NOMO-1 (cell line): Measurements from ENCODE around the gene ST8SIA4.
A peak's percentile ranks its signal among the peaks of the same experiment; 100 is the strongest.
"Not testable (repeated sequence)": the region's sequence is repeated elsewhere in the genome, so short reads cannot be mapped to it uniquely, and the experiment has no call there.

ENCODE experiments used
- DNase-seq, 2 experiments: peaks; one replicate each; lab custom pipeline; 2025; ENCODE audit not compliant: unreplicated experiment in 2 of 2; lab: John Stamatoyannopoulos, UW

ST8SIA4 gene

GRCh38 chr5:100789694-100790093 lies 113.4 kb downstream of the ST8SIA4 start:
- DNase-seq: peak; percentile 3 to 57

- DNase-seq: no peak
Measured at GRCh38 chr5:100788417-100788816, 114.7 kb downstream of the ST8SIA4 start.

- no peak for DNase-seq
Measured at GRCh38 chr5:100787648-100788047, 115.4 kb downstream of the ST8SIA4 start.

GRCh38 chr5:100785536-100785935 lies 117.5 kb downstream of the ST8SIA4 start:
- not testable (repeated sequence) for DNase-seq

- peak; percentile 41 to 91 for DNase-seq
Measured at GRCh38 chr5:100780376-100780870, 122.7 kb downstream of the ST8SIA4 start.

- peak; percentile 68 to 70 for DNase-seq
Measured at GRCh38 chr5:100779669-100780375, 123.3 kb downstream of the ST8SIA4 start.

- peak; percentile 81 to 96 for DNase-seq
Measured at GRCh38 chr5:100777680-100778300, 125.3 kb downstream of the ST8SIA4 start.

GRCh38 chr5:100775533-100775855 lies 127.6 kb downstream of the ST8SIA4 start:
- DNase-seq: no peak

- DNase-seq: no peak
Measured at GRCh38 chr5:100772548-100772947, 130.5 kb downstream of the ST8SIA4 start.

GRCh38 chr5:100772006-100772405 lies 131.1 kb downstream of the ST8SIA4 start:
- no peak for DNase-seq

GRCh38 chr5:100771181-100771580 lies 131.9 kb downstream of the ST8SIA4 start:
- DNase-seq: no peak

- DNase-seq: no peak
Measured at GRCh38 chr5:100768221-100768620, 134.9 kb downstream of the ST8SIA4 start.

GRCh38 chr5:100762995-100763394 lies 140.1 kb downstream of the ST8SIA4 start:
- DNase-seq: no peak

GRCh38 chr5:100762108-100762507 lies 141.0 kb downstream of the ST8SIA4 start:
- no peak for DNase-seq

GRCh38 chr5:100761192-100761591 lies 141.9 kb downstream of the ST8SIA4 start:
- DNase-seq: no peak

- DNase-seq: no peak
Measured at GRCh38 chr5:100760688-100761087, 142.4 kb downstream of the ST8SIA4 start.

- no peak for DNase-seq
Measured at GRCh38 chr5:100758780-100759179, 144.3 kb downstream of the ST8SIA4 start.

- DNase-seq: no peak
Measured at GRCh38 chr5:100758306-100758705, 144.8 kb downstream of the ST8SIA4 start.

GRCh38 chr5:100757618-100758017 lies 145.5 kb downstream of the ST8SIA4 start:
- DNase-seq: no peak
